GM21717 (cell line): ENCODE results near the gene ADAMTS1.

Source experiments
- ATAC-seq: cut with Tn5 transposase; IDR thresholded peaks from one replicate; pipeline ENCODE4 v1.9.1; 2021; ENCODE audit warnings: mild to moderate bottlenecking, moderate library complexity; ENCODE audit not compliant: unreplicated experiment

ADAMTS1 gene

GRCh38 chr21:26814386-26814785 is 30.8 kb downstream of the ADAMTS1 start:
- ATAC-seq: no peak

GRCh38 chr21:26813426-26813998 is 31.7 kb downstream of the ADAMTS1 start:
- no peak for ATAC-seq

GRCh38 chr21:26812173-26812572 is 33.0 kb downstream of the ADAMTS1 start:
- ATAC-seq: no peak

GRCh38 chr21:26811482-26811881 is 33.7 kb downstream of the ADAMTS1 start:
- ATAC-seq: no peak

- ATAC-seq: no peak
Observed at GRCh38 chr21:26810676-26811415, 34.4 kb downstream of the ADAMTS1 start.

- ATAC-seq: no peak
Observed at GRCh38 chr21:26810266-26810665, 34.9 kb downstream of the ADAMTS1 start.

- no peak for ATAC-seq
Observed at GRCh38 chr21:26809745-26810144, 35.5 kb downstream of the ADAMTS1 start.

- no peak for ATAC-seq
Observed at GRCh38 chr21:26806801-26807295, 38.4 kb downstream of the ADAMTS1 start.

- no peak for ATAC-seq
Observed at GRCh38 chr21:26804895-26805609, 40.2 kb downstream of the ADAMTS1 start.

GRCh38 chr21:26801498-26801897 is 43.7 kb downstream of the ADAMTS1 start:
- ATAC-seq: no peak

- no peak for ATAC-seq
Observed at GRCh38 chr21:26800970-26801431, 44.2 kb downstream of the ADAMTS1 start.

GRCh38 chr21:26800455-26800854 is 44.8 kb downstream of the ADAMTS1 start:
- no peak for ATAC-seq

- no peak for ATAC-seq
Observed at GRCh38 chr21:26800001-26800400, 45.2 kb downstream of the ADAMTS1 start.

- no peak for ATAC-seq
Observed at GRCh38 chr21:26798856-26799751, 46.1 kb downstream of the ADAMTS1 start.

GRCh38 chr21:26797878-26798456 is 47.2 kb downstream of the ADAMTS1 start:
- no peak for ATAC-seq

GRCh38 chr21:26795866-26796329 is 49.3 kb downstream of the ADAMTS1 start:
- ATAC-seq: no peak

- ATAC-seq: no peak
Observed at GRCh38 chr21:26795412-26795805, 49.8 kb downstream of the ADAMTS1 start.

GRCh38 chr21:26794597-26795411 is 50.4 kb downstream of the ADAMTS1 start:
- ATAC-seq: no peak

GRCh38 chr21:26790296-26790695 is 54.9 kb downstream of the ADAMTS1 start:
- no peak for ATAC-seq
